ENCODE results near the gene FCHSD1.
"Not testable (repeated sequence)": the region's sequence is repeated elsewhere in the genome, so short reads cannot be mapped to it uniquely, and the experiment has no call there.

Gene FCHSD1

DNA sequence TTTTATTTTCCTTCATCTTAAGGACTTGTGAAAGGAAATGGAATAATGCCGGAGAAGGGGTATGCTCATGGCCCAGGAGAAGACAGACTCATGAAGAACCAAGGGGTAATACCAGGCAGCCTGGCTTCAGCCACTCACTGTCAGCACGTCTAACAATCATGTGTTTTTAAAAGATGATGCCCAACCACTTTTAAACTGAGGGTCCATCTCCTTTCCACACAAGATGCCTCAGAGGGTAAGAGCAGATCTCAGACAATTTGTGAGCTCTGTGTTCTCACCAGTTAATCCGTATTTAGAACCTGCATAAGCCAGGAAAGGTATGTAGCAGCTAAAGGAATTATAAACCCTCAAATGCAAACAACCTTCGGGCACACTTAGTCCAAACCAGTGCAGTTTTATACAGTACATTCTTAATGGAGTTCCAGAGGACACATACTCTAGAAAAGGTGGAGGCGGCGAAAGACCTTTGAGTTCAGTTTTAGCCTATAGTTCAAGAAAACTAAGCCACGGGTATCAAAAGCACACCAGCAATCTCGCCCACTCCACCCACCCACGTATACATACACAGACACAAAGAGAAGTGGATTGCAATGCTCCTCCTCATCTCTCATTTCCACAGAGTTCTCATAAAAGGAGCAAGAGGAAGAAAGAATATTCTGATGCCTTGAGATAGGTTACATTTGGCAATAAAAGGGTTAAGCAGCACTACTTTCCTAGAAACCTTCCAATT, 35.1 kb downstream of the FCHSD1 start:
- no peak for DNase-seq

GRCh38 chr5:141613344-141613743, 37.9 kb downstream of the FCHSD1 start:
- no peak for DNase-seq

DNA sequence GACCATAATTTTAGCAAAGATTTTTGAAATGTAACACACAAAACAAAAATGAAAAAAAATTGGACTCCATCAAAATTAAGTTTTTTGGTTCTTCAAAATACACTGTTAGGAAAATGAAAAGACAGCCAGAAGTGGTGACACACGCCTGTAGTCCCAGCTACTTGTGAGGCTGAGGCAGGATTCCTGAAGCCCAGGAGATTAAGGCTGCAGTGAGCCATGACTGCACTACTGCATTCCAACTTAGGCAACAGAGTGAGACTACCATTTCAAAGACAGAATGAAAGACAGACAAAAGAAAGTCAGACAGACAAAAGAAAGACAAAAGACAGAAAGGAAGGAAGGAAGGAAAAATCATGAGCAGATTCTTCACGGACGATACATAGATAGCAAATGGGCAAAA, 39.9 kb downstream of the FCHSD1 start:
- DNase-seq: no peak

DNA sequence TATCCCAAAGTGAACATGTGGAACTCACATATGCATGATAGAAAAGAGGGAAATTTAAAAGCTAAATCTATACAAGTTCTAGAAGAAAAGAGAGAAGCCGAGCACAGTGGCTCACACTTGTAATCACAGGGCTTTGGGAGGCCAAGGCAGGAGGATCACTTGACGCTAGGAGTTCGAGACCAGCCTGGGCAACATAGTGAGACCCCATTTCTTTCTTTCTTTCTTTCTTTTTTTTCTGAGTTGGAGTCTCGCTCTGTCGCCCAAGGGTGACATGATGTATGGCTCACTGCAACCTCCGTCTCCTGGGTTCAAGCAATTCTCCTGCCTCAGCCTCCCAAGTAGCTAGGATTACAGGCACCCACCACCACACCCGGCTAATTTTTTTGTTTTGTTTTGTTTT, 41.3 kb downstream of the FCHSD1 start:
- not testable (repeated sequence) for DNase-seq

DNA sequence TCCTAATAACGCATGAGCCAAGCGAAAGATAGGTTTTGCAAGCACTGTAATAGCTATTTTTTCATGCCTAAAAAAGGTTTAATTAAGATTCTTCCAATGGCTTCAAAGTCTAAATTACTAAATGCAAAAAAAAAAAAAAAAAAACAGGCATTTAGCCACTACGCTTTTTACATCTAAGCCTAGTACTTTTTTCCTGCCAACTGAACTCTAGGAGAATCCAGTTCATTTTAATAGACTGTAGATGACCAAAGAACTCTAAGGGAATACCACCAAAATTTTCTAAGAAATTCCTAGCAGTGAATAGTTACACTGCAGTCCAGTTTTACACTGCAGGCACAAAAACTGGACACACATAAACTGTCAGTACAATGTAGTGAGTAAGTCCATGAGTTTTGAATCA, 42.2 kb downstream of the FCHSD1 start:
- no peak for DNase-seq

DNA sequence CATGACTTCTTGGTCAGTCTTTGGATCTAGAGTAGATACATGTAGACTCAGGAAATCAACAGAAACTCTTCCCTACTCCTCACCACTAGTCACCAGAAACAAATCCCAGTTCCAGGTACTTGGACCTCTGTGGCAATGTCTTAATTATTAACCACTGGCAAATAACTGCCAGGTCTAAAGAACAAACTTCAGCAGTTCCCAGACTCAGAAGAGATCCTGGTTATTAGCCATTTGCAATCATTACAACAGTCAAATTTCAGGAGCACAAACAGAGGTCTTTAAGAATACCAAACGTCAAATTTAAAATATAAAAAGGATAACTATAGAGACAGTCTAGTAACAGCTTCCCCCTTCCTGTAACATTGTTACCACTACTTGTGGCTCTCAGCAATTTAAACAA, 42.7 kb downstream of the FCHSD1 start:
- DNase-seq: no peak

DNA sequence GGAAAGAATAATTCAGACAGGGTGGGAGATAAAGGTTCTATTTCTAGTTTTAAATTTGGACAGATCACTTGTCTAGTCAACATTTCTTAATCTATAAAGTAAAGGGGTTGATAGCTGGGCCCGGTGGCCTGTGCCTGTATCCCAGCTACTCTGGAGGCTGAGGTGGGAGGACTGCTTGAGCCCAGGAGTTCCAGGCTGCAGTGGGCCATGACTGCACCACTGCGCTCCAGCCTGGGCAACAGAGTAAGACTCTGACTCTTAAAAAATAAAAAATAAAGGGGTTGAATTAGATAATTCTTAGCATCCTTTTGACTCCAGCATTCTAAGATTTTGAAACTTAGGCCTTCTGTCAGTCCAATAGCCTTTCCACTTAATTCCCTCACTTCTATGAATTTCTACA, 43.2 kb downstream of the FCHSD1 start:
- DNase-seq: no peak

DNA sequence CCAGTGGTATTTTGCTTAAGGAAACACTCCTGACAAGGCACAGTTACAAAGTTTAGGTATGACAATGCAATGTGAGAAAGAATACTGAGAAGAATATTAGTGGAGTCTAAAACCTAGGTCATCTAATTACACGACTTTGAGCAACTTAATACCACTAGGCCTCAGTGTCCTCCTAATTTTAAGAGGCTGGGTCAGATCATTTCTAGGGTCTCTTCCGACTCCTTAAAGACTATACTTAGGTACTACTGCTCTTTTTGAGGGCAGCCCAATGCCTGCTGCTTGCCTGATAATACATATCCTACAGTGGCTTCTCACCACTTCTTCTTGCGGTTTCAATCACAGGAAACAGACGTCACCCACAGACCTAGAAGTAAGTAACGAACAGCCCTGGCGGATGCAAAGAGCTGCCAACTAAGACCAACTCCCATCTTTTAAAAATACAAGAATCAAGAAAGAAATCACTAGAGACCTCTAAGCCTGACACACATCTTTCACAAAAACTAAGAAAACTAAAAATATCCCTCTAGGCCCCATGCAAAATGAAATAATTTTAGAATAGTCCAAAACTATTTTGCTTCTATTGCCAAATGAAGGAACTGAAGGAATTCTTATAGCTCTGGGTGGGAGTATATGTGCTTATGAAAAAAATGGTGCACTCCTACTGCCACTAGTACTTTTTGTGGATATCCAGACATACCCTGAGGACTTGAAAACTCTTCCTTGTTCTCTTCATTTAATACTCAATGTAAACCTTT, 45.5 kb downstream of the FCHSD1 start:
- peak in 4 of 5 experiments; percentile 35 to 98 (median 76) for DNase-seq

DNA sequence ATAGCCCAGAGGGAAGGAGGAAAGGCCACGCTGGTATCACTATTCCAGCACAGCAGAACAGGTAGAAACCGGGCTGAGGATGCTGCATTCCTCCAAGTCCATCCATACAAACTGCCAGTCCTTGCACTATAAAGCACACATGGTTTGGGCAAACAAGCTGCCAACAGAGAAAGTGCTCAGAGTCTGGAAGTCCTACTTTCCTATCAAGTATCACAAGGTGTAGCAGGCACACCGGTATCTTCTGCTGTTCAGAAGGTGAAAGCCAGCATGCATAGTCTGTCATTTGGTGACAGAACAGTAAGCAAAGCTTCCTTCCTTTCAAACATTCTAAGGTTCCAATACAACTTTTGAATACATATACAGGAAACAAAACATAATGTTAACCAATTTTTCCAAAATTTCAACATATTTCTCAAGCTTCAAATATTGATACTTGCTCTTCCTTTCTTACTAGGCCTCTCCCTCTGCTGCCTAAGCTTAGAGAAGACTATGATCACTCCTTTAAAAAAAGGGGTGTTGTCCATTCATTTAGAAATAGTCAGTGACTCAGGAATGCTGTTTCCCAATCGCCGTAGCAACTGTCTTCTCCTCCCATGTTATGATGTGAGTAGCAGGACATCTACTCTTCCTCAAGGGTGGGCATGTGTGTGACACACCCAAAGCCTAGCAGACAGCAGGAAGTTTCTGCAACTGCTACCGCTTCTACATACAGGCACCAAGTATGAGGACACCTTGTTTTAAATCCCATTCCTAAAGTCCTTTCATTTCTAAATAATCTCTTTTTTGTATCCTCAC, 47.1 kb downstream of the FCHSD1 start:
- DNase-seq: peak in 1 of 5 experiments; percentile 35

GRCh38 chr5:141602606-141603005, 48.6 kb downstream of the FCHSD1 start:
- DNase-seq: no peak

DNA sequence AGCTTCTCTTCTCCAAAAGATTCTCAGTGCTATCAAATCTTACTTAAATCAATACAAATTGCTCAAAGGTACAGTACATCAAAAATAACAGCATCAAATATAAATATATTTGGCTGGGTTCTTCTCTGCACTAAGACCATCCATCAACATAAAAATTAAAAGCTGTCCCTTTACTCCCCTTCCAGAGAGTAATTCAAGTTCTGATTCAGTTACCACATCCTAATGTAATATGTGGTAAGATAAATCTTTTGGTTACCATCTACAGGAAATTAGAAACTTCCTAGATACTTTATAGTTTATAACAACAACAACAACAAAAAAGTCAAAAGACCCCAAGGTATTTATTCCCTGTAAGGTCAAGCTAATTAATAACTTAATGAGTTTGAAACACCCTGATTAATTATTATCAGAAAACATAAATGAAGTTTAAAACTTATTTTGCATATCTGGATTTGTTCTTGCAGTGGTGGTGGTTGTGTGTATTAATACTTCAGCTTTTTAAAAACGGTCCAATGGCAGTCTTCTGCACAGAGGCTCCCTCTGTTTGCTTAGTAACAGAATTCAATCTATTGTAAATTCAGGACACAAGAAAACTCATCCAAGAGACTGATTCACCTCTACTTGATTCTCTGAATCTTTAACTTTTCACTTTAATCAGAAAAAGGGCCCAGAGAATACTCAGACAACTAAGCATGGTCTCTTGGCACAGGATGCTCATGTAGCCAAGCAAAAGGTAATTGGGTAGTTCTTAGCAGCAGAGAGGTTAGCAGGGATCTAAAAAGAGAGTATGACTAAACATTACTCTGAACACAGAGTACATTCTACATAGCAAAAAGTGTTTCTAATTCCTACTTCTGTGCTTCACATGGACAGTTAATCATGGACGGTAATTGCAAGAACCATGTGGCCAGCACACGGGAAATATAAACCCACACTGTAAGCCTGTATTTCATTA, 52.5 kb downstream of the FCHSD1 start:
- peak in 1 of 5 experiments; percentile 52 for DNase-seq

DNA sequence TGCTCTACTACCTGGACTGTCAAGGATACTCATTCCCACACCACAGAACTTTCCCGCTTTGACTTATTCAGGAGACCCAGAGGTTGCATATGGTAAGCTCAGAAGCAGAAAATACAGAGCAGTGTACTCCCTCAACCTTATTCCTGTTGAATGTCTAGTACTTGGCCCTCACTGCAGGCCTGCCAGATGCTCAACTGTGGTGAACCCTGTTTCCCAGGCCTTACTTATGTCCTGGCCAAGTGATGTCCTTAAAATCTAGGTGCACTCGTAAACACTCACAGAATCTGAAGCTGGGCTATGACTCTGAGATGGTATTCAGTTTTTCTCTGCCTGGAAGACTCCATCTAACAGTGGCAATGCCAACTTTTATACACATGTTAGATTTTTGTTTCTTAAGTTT, 53.4 kb downstream of the FCHSD1 start:
- DNase-seq: no peak

GRCh38 chr5:141597394-141597793, 53.8 kb downstream of the FCHSD1 start:
- no peak for DNase-seq

GRCh38 chr5:141596867-141597266, 54.4 kb downstream of the FCHSD1 start:
- DNase-seq: no peak

DNA sequence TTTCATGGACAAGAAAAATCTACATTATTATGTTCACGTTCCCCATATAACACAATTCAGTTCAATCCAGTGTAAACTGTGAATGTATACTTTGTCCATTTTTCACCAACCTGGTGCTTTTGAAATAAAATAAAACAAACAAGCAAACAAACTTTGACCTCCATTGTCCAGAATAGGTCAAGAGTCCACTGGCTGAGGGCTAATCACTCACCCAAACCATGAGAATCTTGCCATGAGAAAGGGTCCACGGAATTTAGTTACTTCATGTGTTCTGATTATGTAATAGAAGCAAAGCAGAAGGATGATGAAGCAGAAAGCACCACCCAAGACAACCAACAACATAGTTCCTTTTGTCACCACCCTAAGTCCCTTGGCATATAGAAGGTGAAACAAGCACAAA, 61.1 kb downstream of the FCHSD1 start:
- DNase-seq: no peak
